K562 treated with DMSO at 1 percent for 48 hours (cell line): ENCODE results near the gene CCNA1. TPM values are rescaled to one million over a fixed set of nuclear protein-coding genes. Genes with fewer than 3 reads are reported as not detected.

ENCODE experiments used
- total RNA-seq: library from RNA; unstranded; fragments of 300-600 nt; gene quantifications from 2 replicates; pipeline ENCODE4 v1.2.3, GENCODE V29; 2022; ENCODE audit warnings: low replicate concordance; ENCODE audit errors: extremely low read depth

The CCNA1 gene
- total RNA-seq, result not detected in 2 replicates

DNA sequence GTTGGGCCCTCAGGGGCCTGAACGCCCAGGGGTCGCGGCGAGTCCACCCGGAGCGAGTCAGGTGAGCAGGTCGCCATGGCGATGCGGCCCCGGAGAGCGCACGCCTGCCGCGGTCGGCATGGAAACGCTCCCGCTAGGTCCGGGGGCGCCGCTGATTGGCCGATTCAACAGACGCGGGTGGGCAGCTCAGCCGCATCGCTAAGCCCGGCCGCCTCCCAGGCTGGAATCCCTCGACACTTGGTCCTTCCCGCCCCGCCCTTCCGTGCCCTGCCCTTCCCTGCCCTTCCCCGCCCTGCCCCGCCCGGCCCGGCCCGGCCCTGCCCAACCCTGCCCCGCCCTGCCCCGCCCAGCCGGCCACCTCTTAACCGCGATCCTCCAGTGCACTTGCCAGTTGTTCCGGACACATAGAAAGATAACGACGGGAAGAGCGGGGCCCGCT is at the start of gene CCNA1:
Gene CCNA1 (plus strand): TSS at position 390 of the 439 bp plus-strand sequence. CDS start 562 bp downstream, outside the sequence.

Other genes with a start within 250 kb of the CCNA1 start
- not detected in 2 replicates for gene SOHLH2, start 217.9 kb upstream of the CCNA1 start, total RNA-seq
- gene CCDC169, start 134.7 kb upstream of the CCNA1 start, total RNA-seq, result not detected in 2 replicates
- gene SPART, start 86.1 kb upstream of the CCNA1 start, total RNA-seq, result not detected in 2 replicates
- not detected in 2 replicates for gene SERTM1, start 241.5 kb downstream of the CCNA1 start, total RNA-seq